ENCODE results near the gene SRRD.

Gene SRRD

DNA sequence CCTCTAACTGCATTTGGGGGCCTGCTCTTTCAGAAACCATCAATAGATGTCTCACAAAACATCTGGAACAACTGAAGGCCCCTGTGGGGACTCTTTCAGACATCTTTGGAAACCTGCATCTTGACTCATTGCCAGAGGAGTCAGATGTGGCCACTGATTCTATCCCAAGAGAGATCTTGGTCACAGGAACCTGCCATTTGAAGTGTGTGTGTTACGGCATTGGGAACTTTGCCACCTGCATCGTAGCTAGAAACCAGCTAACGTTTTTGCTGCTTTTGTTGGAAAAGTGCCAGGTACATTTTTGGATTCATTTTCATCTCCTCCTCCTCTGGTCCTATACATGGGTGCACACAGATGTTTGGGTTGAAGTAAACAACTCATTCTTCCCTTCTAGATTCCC is 4.3 kb downstream of the SRRD start:
- H3K23ac ChIP-seq (ENCODE audit: low read length): no peak overlapping the region
- no CpG with 5 or more reads among the region's 3 CpGs for WGBS (ENCODE audit: extremely low coverage, insufficient coverage, insufficient read length)
- H3K27ac ChIP-seq (ENCODE audit: low read depth, low read length): no peak overlapping the region
- peaks cover 7% of the 10 kb centered on the region for H3K79me2 ChIP-seq (ENCODE audit: control insufficient read depth, insufficient read depth, low read length, poor library complexity)
- H3K9ac ChIP-seq (ENCODE audit: low read length): no peak overlapping the region
- no peak overlapping the region for H4K91ac ChIP-seq (ENCODE audit: low read depth, low read length)
- no peak overlapping the region for H3K14ac ChIP-seq (ENCODE audit: low read length)
- no peak overlapping the region for H2AFZ ChIP-seq (ENCODE audit: insufficient read depth, low read length, poor library complexity)
- H3K79me1 ChIP-seq (ENCODE audit: low read length): peaks cover 9% of the 10 kb centered on the region
- H3K4me2 ChIP-seq (ENCODE audit: low read length): no peak overlapping the region
- H2AK5ac ChIP-seq (ENCODE audit: low read length): no peak overlapping the region
- H3K18ac ChIP-seq (ENCODE audit: low read length): no peak overlapping the region
- no peak overlapping the region for H2BK5ac ChIP-seq (ENCODE audit: low read depth, low read length, poor library complexity)
- H3K36me3 ChIP-seq (ENCODE audit: control insufficient read depth in 1 of 2, insufficient read depth in 2 of 2, low read length in 2 of 2): peaks cover 20 to 50% of the 10 kb centered on the region in 2 experiments
- H3K4ac ChIP-seq (ENCODE audit: low read depth, low read length): no peak overlapping the region
- no peaks in the 10 kb centered on the region for H3K9me3 ChIP-seq (ENCODE audit: insufficient read depth, low read depth, low read length)
- no peaks in the 10 kb centered on the region for H3K27me3 ChIP-seq (ENCODE audit: insufficient read depth, low read length)
- no peak overlapping the region for H3K4me3 ChIP-seq (ENCODE audit: low read depth, low read length)
- no peak for DNase-seq
- H2BK12ac ChIP-seq (ENCODE audit: low read length): no peak overlapping the region
- H4K12ac ChIP-seq (ENCODE audit: low read depth, low read length): no peak overlapping the region
- no peak overlapping the region for H2BK120ac ChIP-seq (ENCODE audit: insufficient read depth, low read length, poor library complexity)
- no peak overlapping the region for H4K8ac ChIP-seq (ENCODE audit: low read depth, low read length)
- peaks cover 1 to 2% of the 10 kb centered on the region in 2 experiments for H3K4me1 ChIP-seq (ENCODE audit: control insufficient read depth in 1 of 2, insufficient read depth in 2 of 2, low read length in 2 of 2)

DNA sequence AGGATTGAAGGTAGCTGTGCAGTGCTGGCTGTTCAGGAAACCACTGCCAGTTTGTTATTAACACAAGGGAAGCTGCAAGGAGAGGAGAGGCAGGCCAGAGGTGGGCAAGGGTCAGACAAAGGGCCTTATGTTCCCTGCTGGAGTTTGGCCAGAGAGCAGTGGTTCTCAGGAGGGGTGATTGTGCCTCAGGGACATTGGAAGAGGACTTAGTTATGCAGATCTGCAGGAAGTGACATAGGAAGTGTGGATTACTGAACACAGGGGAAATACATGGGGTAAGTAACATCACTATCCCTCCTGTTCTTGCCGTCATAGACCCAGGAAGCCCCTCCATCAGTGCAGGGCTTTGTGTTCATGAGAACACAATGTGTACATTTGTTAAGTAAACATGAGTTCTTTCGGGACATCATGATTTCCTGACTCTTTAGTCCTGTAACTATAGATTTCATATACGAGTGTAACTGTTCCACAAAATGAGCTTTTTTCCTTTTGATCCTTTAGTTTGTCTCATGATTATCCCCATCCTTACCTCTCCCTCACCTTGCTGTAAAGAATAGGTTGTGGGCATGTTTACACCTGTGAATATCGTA is 5.9 kb downstream of the SRRD start:
- Histone ChIP-seq H3K14ac (ENCODE audit: low read length) (no peak overlapping the region), H4K8ac (ENCODE audit: low read depth, low read length) (no peak overlapping the region), H3K4me1 (ENCODE audit: control insufficient read depth in 1 of 2, insufficient read depth in 2 of 2, low read length in 2 of 2) (no peaks in the 10 kb centered on the region), H2AFZ (ENCODE audit: insufficient read depth, low read length, poor library complexity) (no peak overlapping the region), H3K9ac (ENCODE audit: low read length) (no peak overlapping the region), H3K36me3 (ENCODE audit: control insufficient read depth in 1 of 2, insufficient read depth in 2 of 2, low read length in 2 of 2) (peaks cover 30 to 64% of the 10 kb centered on the region in 2 experiments), H3K18ac (ENCODE audit: low read length) (no peak overlapping the region), H2AK5ac (ENCODE audit: low read length) (no peak overlapping the region), H4K91ac (ENCODE audit: low read depth, low read length) (no peak overlapping the region), H2BK5ac (ENCODE audit: low read depth, low read length, poor library complexity) (no peak overlapping the region), H3K9me3 (ENCODE audit: insufficient read depth, low read depth, low read length) (no peaks in the 10 kb centered on the region), H3K4me3 (ENCODE audit: low read depth, low read length) (no peak overlapping the region), H3K79me1 (ENCODE audit: low read length) (no peaks in the 10 kb centered on the region), H2BK12ac (ENCODE audit: low read length) (no peak overlapping the region), H4K12ac (ENCODE audit: low read depth, low read length) (no peak overlapping the region), H3K27me3 (ENCODE audit: insufficient read depth, low read length) (no peaks in the 10 kb centered on the region), H3K4me2 (ENCODE audit: low read length) (no peak overlapping the region), H2BK120ac (ENCODE audit: insufficient read depth, low read length, poor library complexity) (no peak overlapping the region), H3K4ac (ENCODE audit: low read depth, low read length) (no peak overlapping the region), H3K79me2 (ENCODE audit: control insufficient read depth, insufficient read depth, low read length, poor library complexity) (no peaks in the 10 kb centered on the region), H3K23ac (ENCODE audit: low read length) (no peak overlapping the region), H3K27ac (ENCODE audit: low read depth, low read length) (no peak overlapping the region)
- no peak for DNase-seq
- no CpG with 5 or more reads among the region's 4 CpGs for WGBS (ENCODE audit: extremely low coverage, insufficient coverage, insufficient read length)

DNA sequence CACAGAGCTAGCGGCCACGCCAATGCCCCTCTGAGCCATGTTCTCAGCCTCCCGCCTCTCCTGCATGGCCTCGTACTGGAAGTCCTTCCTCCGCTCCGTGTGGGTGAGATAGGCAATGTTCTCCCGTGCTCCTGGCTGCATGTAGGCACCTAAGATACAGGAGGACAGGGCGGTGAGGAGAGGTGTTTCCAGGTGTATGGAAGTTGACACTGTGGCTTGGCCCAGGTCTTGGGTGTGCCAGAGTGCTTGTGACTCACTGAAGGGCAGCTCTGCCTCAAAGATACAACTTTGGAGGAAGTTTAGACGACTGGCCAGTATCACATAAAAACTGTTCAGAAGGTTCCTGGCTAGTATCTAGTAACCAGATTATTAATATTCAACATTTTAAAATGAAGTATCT is 8.5 kb downstream of the SRRD start:
- no peak for DNase-seq
- H3K36me3 ChIP-seq (ENCODE audit: control insufficient read depth in 1 of 2, insufficient read depth in 2 of 2, low read length in 2 of 2): peaks cover 44 to 81% of the 10 kb centered on the region in 2 experiments
- no peaks in the 10 kb centered on the region for H3K27me3 ChIP-seq (ENCODE audit: insufficient read depth, low read length)
- H3K23ac ChIP-seq (ENCODE audit: low read length): no peak overlapping the region
- no peak overlapping the region for H4K91ac ChIP-seq (ENCODE audit: low read depth, low read length)
- H3K4me3 ChIP-seq (ENCODE audit: low read depth, low read length): no peak overlapping the region
- H2AK5ac ChIP-seq (ENCODE audit: low read length): no peak overlapping the region
- H2BK12ac ChIP-seq (ENCODE audit: low read length): no peak overlapping the region
- H4K8ac ChIP-seq (ENCODE audit: low read depth, low read length): no peak overlapping the region
- WGBS (ENCODE audit: extremely low coverage, insufficient coverage, insufficient read length): no CpG with 5 or more reads among the region's 9 CpGs
- no peaks in the 10 kb centered on the region for H3K79me1 ChIP-seq (ENCODE audit: low read length)
- H3K9me3 ChIP-seq (ENCODE audit: insufficient read depth, low read depth, low read length): no peaks in the 10 kb centered on the region
- H3K4me2 ChIP-seq (ENCODE audit: low read length): no peak overlapping the region
- no peak overlapping the region for H3K4ac ChIP-seq (ENCODE audit: low read depth, low read length)
- no peak overlapping the region for H2BK120ac ChIP-seq (ENCODE audit: insufficient read depth, low read length, poor library complexity)
- no peak overlapping the region for H3K9ac ChIP-seq (ENCODE audit: low read length)
- H3K79me2 ChIP-seq (ENCODE audit: control insufficient read depth, insufficient read depth, low read length, poor library complexity): no peaks in the 10 kb centered on the region
- no peak overlapping the region for H4K12ac ChIP-seq (ENCODE audit: low read depth, low read length)
- H3K18ac ChIP-seq (ENCODE audit: low read length): no peak overlapping the region
- no peak overlapping the region for H2AFZ ChIP-seq (ENCODE audit: insufficient read depth, low read length, poor library complexity)
- no peaks in the 10 kb centered on the region for H3K4me1 ChIP-seq (ENCODE audit: control insufficient read depth in 1 of 2, insufficient read depth in 2 of 2, low read length in 2 of 2)
- H3K14ac ChIP-seq (ENCODE audit: low read length): no peak overlapping the region
- no peak overlapping the region for H2BK5ac ChIP-seq (ENCODE audit: low read depth, low read length, poor library complexity)
- no peak overlapping the region for H3K27ac ChIP-seq (ENCODE audit: low read depth, low read length)

DNA sequence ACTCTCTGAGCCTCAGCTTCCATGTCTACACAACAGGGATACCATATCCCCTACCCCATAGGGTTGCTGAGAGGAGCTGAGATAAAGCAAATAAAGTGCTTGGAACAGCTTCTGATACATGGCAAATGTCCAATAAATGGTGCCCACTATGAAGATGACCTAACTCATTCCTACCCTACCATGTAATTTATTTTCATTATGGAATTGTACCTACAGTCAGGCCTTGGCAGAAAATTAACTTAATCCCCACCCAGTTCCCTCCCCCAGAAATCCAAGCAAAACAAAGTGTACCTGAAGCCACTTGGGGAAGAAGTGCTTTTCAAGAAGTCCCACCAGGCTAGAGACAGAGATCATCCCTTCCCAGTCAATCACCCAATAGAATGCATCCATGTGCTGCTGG is 10.8 kb downstream of the SRRD start:
- H3K18ac ChIP-seq (ENCODE audit: low read length): no peak overlapping the region
- H3K14ac ChIP-seq (ENCODE audit: low read length): no peak overlapping the region
- no peaks in the 10 kb centered on the region for H3K4me1 ChIP-seq (ENCODE audit: control insufficient read depth in 1 of 2, insufficient read depth in 2 of 2, low read length in 2 of 2)
- DNase-seq: no peak
- no peak overlapping the region for H3K9ac ChIP-seq (ENCODE audit: low read length)
- no peak overlapping the region for H2BK5ac ChIP-seq (ENCODE audit: low read depth, low read length, poor library complexity)
- no peaks in the 10 kb centered on the region for H3K9me3 ChIP-seq (ENCODE audit: insufficient read depth, low read depth, low read length)
- H3K79me1 ChIP-seq (ENCODE audit: low read length): no peaks in the 10 kb centered on the region
- H4K8ac ChIP-seq (ENCODE audit: low read depth, low read length): no peak overlapping the region
- no peak overlapping the region for H3K23ac ChIP-seq (ENCODE audit: low read length)
- H3K4ac ChIP-seq (ENCODE audit: low read depth, low read length): no peak overlapping the region
- H2BK120ac ChIP-seq (ENCODE audit: insufficient read depth, low read length, poor library complexity): no peak overlapping the region
- H2AK5ac ChIP-seq (ENCODE audit: low read length): no peak overlapping the region
- no peak overlapping the region for H3K4me2 ChIP-seq (ENCODE audit: low read length)
- H3K27me3 ChIP-seq (ENCODE audit: insufficient read depth, low read length): no peaks in the 10 kb centered on the region
- no peaks in the 10 kb centered on the region for H3K79me2 ChIP-seq (ENCODE audit: control insufficient read depth, insufficient read depth, low read length, poor library complexity)
- H2BK12ac ChIP-seq (ENCODE audit: low read length): no peak overlapping the region
- no peak overlapping the region for H3K4me3 ChIP-seq (ENCODE audit: low read depth, low read length)
- H2AFZ ChIP-seq (ENCODE audit: insufficient read depth, low read length, poor library complexity): no peak overlapping the region
- H4K91ac ChIP-seq (ENCODE audit: low read depth, low read length): no peak overlapping the region
- no peak overlapping the region for H4K12ac ChIP-seq (ENCODE audit: low read depth, low read length)
- H3K27ac ChIP-seq (ENCODE audit: low read depth, low read length): no peak overlapping the region
- peaks cover 47 to 70% of the 10 kb centered on the region in 2 experiments for H3K36me3 ChIP-seq (ENCODE audit: control insufficient read depth in 1 of 2, insufficient read depth in 2 of 2, low read length in 2 of 2)

Data from trophoblast cell (in vitro differentiated cells and primary cell).